ENCODE results near the gene HOXB7. TPM values are rescaled to one million over a fixed set of nuclear protein-coding genes. Genes with fewer than 3 reads are reported as not detected.

The HOXB7 gene
- total RNA-seq, 1 donor from 2014 or later: not detected

- FAIRE-seq (no peak), DNase-seq (ENCODE audit: low spot score in 2 of 2) (no peak)
Observed at GRCh38 chr17:48625495-48626244, 14.9 kb upstream of the HOXB7 start.

DNA sequence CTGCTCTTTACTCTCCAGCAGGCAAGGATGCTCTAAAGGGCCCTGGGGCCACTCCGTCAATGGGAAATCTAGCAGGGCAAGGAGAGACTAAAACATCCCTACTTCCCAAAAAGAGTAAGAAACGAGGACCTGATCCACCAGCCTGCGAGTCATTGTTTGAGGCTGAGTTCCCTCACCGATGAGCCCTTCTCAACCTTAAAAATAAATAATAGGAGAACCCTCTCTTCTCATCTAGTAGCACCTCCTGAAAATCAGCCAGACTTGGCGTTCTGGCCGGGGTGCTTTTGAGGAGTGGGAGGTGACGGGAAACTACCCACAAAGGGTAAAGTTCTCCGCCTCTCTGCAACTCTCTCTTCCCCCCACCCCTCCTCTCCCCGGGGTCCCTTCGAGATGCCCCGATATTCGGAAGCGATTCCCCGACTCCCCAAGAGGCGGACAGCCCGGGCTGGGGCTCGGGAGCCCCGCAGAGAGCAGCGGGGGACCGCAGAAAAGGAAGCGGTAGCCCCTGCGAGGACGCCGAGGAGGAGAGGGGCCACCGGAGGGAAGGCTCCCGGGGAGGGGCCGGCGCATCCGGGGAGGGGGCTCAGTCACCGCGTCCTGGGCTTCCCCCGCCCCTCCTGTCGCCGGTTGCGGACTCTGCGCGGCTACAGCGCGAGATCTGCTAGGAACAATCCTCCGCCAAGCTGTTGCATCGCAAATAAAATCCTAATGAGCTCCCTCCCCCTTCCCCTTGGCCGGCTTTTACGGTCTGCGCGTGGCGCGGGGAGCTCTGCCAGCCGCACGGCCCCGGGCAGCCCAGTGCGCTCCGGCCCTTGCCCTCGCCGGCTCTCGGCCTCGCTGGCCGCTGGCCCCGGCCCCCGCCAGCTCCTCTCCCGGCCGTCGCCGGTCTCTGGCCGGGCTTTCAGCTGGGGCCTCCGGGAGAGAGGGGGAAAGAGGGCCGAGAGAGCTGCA lies 14.0 kb upstream of the HOXB7 start:
- DNase-seq (ENCODE audit: low spot score in 2 of 2) (no peak), FAIRE-seq (no peak)

- no peak for FAIRE-seq
Observed at GRCh38 chr17:48624118-48624517, 13.3 kb upstream of the HOXB7 start.

GRCh38 chr17:48623583-48623982 lies 12.8 kb upstream of the HOXB7 start:
- FAIRE-seq: no peak

More at GRCh38 chr17:48624118-48624517, 13.3 kb upstream of the HOXB7 start:
- DNase-seq (ENCODE audit: low spot score in 2 of 2): no peak

DNA sequence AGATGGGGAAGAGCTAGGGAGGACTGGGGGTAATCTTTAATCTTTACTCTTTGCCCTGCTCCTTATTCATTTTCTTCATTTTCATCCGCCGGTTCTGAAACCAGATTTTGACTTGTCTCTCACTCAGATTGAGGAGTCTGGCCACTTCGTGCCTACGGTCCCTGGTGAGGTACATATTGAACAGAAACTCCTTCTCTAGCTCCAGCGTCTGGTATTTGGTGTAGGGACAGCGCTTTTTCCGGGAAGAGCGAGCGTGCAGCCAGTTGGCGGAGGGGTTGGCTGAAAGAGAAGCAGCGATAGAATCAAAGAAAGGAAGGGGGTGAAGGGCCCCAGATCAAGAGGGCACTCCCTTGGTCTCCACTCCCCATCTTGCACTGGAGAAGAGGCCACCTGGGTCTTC lies 12.0 kb upstream of the HOXB7 start:
- FAIRE-seq (no peak), DNase-seq (ENCODE audit: low spot score in 2 of 2) (no peak)

More at GRCh38 chr17:48623583-48623982, 12.8 kb upstream of the HOXB7 start:
- no peak for DNase-seq (ENCODE audit: low spot score in 2 of 2)

- no peak for FAIRE-seq
- DNase-seq (ENCODE audit: low spot score in 2 of 2): no peak
Observed at GRCh38 chr17:48621410-48622392, 10.9 kb upstream of the HOXB7 start.

GRCh38 chr17:48620461-48621139 lies 9.8 kb upstream of the HOXB7 start:
- no peak for FAIRE-seq
- DNase-seq (ENCODE audit: low spot score in 2 of 2): no peak

GRCh38 chr17:48619826-48620449 lies 9.1 kb upstream of the HOXB7 start:
- FAIRE-seq: no peak
- no peak for DNase-seq (ENCODE audit: low spot score in 2 of 2)

- FAIRE-seq: no peak
- DNase-seq (ENCODE audit: low spot score in 2 of 2): peak; percentile 93 to 99
Observed at GRCh38 chr17:48618256-48618896, 7.6 kb upstream of the HOXB7 start.

DNA sequence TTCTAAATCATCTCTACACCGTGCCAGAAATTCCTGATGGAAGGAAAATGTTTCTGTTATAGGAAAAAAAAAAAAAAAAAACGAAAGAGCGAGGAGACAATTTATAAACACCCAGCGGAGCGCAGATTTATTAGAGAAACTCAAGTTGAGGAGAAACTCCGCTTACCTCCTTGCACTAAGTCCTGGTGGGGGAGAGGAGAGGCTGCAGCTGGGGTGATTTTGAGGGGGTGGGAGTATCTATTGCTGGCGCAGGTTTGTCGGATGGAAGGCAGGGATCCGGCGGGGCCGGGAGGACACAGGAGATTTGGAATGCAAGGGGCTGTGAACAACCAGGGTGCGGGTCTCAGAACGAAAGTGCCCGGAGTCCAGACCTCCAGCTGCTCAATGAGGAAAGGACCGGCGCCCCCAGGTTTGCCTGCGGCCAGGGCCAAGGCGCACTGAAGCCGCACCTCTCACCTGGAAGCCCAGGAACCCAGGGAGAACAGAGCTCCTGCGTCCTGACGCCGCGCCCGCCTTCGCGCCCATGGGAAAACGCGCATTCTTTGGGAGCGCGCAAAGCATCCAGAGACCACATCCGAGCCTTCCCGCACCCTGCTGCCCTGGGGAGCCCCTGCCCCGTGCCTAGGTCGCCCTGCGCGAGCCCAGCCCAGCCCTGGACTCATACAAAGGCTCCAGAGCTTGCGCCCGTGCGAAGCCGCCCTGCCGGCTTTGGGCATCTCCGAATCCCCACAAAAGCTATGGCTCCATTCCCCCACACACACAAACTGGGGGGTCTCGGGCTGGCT lies 6.8 kb upstream of the HOXB7 start:
- no peak for DNase-seq (ENCODE audit: low spot score in 2 of 2)

GRCh38 chr17:48616717-48617470 lies 6.1 kb upstream of the HOXB7 start:
- DNase-seq (ENCODE audit: low spot score in 2 of 2) (no peak), FAIRE-seq (no peak)

More for the DNA sequence above, 6.8 kb upstream of the HOXB7 start:
- no peak for FAIRE-seq

DNA sequence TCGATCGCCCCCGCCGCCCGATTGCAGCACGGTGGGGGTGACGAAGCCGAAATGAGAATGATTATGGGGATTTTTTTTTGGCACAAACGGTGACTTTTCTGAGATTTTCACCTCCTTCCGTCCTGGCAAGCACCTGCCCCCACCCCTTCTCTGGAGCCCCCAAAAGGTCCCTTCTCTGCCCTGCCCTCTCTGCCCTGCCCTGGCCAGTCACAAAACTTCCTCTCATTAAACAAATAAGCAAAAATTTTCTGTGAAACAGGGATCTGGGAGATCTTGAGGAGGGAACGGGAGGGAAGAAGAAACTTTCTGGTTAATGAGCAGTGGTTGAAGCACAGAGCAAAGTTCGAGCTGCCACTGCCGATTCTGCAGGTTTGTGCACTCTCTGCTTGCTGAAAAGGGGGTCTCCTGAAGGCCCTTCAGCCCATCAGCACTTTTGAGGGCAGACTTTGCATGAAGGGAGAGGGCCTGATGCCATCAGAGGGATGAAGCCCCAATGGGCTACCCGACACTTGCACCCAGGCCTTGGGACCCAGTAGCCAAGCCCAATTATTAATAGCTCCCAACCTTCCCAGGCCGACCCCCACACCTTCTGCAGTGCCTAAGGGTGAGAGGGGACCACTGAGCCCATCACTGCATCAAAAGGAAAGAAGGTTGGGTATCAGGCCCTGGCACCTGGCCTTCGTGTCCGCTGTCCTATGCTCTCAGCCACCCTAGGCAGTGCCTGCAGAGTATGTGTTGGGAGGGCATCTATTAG lies 5.3 kb upstream of the HOXB7 start:
- FAIRE-seq (no peak), DNase-seq (ENCODE audit: low spot score in 2 of 2) (no peak)

DNA sequence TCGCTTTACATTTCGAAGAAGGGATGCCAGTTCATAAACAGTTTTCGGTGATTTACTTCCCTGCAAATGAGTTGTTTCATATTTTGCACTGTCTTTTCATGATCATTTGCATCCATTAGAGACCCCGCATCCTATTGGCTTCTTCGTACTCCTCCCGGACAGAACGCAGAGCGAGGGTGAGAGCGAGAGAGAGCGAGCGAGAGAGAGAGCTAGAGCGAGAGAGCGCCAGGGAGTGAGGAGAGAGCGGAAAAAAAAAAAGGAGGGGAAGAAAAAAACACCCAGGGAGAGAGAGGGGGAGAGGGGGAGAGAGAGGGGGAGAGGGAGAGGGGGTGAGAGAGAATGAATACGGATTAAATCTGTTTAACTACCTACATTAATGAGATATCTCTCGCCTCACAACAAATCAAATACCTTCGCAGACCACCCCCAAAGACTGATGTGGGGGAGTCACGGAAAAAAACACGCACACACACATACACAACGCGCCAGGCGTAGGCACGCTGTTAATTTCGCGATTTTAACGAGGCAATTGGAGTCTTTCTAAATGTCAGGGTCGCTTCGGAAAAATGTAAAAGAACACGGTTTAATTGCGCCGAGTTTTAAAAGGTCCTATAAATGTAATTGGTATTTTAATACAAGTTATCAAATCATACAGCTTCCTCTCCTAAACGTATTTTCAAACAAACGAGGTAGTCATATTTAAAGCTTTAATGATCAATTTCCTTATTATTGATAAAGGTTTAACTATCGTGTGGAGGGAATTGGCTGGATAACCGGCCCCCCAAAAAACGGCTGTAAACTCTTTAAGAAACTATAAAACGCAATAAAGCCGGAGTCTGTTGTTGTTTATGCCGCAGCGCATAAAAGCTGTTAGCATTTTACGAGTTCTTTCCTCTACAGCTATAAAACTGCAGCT lies 4.5 kb upstream of the HOXB7 start, which contains the start of gene HOXB8:
HOXB8 (minus strand) TSS at position 246 of the 916 bp plus-strand sequence. CDS start 588 bp downstream, outside the sequence.
- no peak for DNase-seq (ENCODE audit: low spot score in 2 of 2)
- no peak for FAIRE-seq

DNA sequence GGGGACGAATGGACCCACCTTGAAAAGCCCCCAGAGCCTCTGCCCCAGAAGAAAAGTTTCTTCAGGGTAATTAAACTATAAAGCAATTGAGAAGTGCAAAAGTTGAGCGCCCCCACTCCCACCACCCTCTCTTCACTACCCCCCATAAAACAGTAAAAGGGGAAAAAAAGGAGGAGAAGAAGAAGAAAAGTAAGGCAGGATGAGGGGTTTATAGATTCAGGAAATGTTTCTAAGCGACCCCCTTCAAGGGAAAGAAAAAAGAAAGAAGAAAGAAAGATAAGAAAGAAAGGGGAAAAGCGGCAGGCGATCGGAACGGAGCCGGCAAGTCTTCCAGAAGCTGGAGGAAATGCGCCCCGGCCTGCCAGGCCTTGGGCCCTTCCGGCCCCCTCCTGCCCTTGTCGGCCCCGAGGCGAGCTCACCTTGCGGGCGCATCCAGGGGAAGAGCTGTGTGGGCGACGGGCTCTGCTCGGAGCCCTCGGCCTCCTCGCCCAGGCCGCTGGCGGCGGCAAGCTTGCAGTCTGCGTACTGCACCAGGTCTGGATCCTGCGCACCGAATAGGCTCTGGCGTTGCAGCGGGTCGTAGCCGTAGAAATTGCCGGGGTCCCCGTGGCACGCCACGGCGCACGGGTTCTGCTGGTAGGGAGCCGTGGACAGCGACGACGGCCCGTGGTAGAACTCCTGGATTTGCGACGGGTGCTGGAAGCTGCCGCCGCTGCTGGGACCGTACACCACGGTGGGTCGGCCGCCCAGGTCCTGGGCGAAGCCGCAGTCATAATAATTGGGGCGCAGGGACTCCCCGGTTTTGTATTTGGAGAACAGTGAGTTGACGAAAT lies 3.3 kb upstream of the HOXB7 start:
- FAIRE-seq (no peak), DNase-seq (ENCODE audit: low spot score in 2 of 2) (no peak)
